Activated CD4-positive, alpha-beta T cell treated with anti-CD3 and anti-CD28 coated beads, Interleukin-2, amount 50 U/mL, for 16 hours (primary cell): ENCODE results near the gene FNDC5.

Experiments
- DNase-seq: peaks from one replicate; pipeline ENCODE4 v3.0.0-alpha.2; 2020

Gene FNDC5

GRCh38 chr1:32863881-32864245 lies 6.8 kb downstream of the FNDC5 start:
- no peak for DNase-seq

DNA sequence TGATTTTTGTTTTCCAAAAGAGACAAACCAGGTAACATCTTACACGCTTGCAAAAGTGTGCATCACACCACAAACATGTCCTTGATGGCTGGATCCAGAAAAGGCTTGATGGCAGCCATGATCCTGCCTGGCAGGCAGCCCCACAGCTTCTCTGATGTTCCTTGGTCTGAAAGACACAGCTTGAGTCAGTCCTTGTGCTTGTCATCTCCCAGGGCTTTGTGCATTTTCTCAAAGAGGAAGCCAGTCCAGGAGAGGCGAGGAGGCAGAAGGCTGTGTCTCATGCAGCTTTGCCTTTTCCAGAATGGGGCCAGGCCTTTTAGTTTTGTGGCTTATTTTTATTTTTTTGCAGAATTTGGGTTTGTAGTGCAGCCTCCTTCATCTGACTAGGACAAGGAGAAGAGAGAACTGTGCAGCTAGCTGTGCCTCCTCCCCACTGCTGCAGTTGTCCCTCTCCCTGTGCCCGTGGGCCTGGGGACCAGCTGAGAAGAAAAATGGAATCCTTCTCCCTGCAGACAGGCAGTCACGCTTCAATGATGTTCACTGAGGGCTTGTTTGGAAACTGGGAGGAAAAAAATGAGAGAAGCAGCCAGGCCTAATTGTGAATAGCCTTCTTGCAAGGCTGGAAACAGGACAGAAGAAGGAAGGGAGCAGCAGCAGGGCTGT lies 7.4 kb downstream of the FNDC5 start:
- no peak for DNase-seq

DNA sequence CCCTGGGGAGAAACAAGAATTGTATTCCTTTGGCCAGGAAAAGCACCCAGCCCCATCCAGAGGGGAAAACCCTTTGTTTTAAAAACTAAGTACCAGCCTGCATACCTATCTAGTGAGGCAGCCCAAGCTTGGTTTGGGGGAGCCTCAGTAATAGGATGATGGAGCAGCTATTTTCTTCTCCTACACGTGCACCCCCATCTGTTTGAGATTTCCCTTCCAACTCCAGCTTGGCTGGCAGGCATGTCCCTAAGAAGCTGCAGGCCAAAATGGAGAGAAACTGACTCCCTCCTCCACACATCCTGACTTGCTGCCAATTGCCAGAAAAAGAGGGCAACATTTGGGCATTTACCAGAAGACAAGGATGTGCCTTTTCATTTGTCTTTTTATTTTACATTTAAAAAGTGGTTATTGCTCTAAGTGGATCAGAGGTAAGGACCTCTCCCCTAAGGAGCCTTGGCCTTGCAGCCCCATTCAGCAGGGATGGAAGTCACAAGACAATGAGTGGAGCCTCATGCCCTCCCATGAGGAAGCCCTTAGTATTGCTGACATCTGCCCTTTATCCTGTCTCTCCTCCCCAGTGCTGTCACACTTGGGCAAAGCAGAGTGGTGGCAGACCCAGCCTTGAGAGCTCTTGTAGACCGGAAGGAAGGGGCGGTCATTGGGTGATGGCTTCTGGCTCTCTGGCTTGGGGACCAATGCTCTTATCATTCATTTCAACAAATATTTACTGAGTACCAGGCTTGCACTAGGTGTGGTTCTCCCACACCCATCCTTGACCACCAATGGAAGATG lies 8.6 kb downstream of the FNDC5 start:
- no peak for DNase-seq

DNA sequence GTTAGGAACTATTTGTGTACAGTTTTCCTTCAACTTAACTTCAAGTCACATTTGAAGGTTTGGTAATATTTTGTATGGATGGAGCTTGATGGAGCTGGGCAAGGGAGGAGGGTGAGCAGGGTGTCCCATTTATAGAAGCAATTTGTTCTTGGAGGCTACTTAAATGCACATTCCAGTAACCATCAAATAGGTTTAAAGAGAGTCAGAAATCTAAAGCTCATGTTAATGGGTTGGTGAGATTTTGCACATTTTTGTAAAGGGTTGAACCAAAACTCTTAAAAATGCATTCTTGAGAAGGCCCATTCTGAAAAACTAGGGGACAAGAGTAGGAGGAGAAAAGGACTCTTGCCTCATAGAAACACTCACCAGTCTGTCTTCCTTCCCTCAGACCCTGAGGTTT lies 10.1 kb downstream of the FNDC5 start:
- DNase-seq, result no peak

- DNase-seq, result no peak
These were observed 10.8 kb downstream of the FNDC5 start for GRCh38 chr1:32859915-32860314.

- DNase-seq, result no peak
These were observed 11.9 kb downstream of the FNDC5 start for GRCh38 chr1:32858791-32859190.

DNA sequence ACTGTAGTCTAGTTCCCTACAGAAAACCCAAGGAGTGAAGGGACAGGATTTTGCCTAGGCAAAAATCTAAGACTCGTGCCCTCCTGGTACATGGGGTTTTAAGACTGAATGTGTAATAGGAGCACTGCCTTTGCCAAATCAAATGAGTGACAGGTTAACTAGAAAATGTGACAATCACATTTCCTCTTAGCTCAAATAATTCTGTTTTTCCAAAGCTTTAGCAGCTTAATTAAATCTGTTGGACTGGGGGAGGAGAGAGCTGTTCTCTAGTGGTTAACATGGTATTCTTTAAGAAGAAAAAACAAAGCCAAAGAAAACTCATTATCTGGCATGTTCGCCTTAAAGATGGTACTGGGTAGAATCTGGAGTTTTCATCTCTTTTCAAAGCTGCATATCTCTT lies 12.6 kb downstream of the FNDC5 start:
- DNase-seq, result no peak

- DNase-seq, result no peak
These were observed 14.7 kb downstream of the FNDC5 start for GRCh38 chr1:32855861-32856617.

DNA sequence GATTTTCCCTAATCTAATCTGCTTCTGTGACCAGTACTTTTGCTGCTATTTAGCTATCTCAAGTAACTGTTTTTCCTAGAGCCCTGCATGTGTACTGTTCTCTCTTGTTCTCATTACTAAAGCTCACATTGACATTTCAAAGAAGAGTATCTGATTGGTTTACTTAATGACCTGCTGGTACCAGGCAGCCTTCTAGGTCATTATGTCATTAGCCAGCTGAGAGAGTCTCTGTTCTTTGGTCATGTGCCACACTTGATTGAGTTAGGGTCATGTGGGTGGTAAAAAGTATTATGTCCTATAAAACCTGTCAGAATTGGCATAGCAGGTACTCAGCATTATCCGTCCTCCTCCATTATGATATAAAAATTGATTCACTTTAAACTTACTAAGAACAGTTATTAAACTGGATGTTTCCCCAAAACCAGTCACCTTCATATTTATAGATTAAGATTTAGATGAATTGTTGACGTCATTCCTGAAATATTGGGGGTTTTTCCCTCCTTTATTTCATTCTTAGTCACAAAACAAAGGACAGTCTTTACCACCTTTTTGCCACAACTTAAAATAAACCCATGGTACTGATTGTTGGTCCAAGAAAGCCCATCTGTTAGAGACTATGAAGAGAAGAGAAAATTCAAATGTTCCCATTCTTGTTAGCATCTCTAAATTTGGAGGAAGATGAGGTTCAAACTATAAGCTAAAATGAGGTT lies 22.2 kb downstream of the FNDC5 start:
- no peak for DNase-seq

- DNase-seq, result no peak
These were observed 38.8 kb downstream of the FNDC5 start for GRCh38 chr1:32831878-32832277.

GRCh38 chr1:32830092-32830852 lies 40.4 kb downstream of the FNDC5 start:
- DNase-seq, result no peak

DNA sequence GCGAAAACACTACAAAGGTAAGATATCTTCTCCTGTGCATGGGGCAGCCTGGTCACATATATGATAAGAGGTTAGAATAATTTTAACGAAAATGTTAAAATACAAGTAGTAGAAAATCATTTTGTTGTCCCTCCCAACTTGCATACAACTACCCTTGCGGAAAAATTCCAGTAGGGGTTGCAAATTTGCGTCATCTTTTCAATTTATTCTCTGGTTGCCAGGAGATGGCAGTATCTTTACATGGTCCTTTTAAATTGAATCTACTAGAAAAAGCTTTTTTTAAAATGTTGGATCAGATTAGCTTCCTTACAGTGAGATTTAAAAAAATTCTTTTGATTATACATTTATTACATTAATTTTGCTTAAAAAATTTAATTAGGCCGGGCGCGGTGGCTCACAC lies 42.4 kb downstream of the FNDC5 start:
- no peak for DNase-seq

DNA sequence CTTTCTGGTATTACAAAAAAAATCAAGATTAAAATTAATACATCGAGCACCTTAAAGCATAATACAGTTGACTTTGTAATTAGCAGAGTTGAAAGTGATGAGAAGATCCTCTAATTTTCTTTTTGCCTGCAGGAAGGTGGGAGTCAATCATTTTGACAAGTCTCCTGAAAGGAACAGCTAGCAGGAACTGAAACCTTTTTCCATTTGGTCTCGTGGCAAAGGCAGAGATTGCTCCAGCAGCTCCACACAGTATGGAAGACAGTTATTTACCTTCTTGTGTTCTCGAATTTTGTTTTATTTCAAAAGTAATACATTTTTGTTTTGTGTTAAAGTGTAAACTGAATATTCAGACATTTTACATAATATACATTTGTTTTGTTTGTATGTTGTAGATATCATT lies 45.5 kb downstream of the FNDC5 start:
- no peak for DNase-seq

DNA sequence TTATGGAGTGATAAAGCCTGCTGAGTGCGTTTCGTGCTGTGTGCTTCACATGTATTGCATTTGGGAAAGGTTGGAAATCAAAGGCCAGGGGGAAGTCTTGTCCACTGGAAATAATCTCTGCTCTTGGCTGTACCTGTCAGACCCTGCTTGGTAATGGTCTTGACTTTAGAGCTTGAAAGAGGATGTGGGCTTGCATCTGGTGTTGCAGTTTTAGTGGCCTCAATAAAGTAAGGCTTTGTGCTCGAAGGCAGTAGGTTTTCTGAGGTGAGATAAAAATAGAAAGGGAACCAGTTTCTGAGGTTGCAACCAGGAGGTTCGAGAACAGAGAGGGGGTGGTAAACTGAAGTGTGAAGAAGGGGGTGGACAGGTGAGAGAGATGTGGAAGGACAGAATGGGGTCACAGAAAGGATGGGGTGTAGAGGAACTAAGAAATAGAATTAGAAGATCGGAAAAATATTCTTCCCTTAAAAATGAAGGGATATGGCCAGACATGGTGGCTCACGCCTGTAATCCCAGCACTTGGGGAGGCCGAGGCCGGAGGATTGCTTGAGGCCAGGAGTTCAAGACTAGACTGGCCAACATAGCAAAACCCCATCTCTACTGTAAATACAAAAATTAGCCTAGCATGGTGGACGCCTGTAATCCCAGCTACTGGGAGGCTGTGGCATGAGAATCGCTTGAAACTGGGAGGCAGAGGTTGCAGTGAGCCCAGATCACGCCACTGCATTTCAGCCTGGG lies 51.7 kb downstream of the FNDC5 start:
- peak; percentile 76 for DNase-seq

DNA sequence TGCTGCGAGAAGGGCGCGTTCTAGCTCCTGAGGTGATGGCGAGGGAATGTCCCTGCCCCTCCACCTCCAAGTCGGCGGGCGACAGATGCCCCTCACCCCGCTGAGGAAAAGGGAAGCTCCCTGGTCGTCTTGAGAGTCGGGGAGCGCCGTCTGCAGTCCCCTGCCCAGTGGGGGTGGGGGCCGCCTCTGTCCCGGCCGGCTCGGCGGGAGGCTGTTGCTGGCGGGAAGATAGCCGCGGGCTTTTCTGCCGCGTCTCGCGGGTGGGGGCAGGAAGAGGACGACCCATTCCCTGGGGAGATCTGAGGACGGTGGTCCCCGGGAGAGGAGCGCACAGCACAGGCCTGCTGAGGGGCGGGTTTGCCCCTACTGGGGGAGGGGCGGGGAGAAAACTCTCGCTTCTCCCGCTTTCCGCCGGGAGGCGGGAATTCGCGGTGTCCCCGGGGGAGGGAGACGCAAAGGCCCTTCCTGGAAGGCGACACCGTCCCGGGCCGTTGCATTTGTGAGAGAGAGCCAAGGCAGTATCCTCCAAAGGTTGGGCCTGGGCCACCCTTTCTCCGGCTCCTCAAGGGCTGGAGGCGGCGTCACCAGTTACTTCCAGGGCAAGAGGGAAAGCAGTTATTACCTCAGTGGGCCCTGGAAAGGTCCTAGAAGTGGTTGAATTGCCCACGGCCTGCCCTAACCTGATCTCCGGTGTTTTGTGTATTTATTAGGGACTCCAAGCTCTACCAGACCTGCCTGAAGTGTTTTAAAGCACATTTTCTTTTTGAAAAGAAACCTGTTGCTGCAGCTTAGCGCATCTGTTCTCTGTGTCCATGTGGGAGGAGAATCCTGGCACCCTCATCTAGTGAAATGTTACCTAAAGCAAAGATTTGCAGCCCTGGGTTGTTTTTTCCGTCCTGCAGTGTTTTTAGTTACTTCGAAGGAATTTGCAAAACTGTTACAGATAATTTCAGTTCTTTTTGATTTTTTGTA lies 52.6 kb downstream of the FNDC5 start:
- DNase-seq, result peak; percentile 39

DNA sequence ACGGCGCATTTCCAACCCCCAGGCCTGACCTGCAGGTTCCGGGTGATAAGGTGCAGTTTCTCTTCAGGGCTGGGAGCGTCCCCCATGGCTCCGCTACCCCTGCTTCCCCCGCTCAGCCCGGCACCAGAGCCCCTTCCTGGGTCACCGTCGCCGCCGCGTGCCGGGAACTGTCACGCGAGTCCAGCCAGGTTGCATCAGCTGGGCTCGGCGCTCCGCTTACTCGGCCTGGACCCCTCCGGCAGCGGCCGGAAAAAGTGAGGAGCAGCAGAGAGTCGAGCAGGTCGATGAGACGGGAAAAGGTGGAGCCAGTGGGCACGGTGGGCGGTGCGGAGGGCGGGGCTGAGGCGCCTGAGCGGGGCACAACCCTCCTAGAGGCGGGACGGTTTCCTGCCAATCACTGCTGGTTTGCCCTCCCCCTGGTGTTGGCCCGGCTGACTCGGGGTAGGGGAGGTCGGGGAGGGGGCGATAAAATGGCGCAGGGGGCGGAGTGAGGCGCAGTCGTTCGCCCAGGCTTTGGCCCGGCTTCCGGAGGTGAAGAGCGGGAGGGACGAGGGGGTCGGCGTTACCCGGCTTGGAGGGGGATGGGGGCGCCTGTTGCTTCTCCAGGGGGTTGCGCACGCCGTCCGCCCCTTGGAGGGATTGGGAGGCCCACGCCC lies 53.4 kb downstream of the FNDC5 start, which contains the start of the genes S100PBP and YARS1:
TSS of gene S100PBP (plus strand) at position 495 of the 656 bp plus-strand sequence. CDS start 8,447 bp downstream, outside the sequence.
TSS of gene YARS1 (minus strand) at position 200 of the 656 bp plus-strand sequence. CDS start at position 86, 114 bp downstream.
- DNase-seq, result peak; percentile 100

DNA sequence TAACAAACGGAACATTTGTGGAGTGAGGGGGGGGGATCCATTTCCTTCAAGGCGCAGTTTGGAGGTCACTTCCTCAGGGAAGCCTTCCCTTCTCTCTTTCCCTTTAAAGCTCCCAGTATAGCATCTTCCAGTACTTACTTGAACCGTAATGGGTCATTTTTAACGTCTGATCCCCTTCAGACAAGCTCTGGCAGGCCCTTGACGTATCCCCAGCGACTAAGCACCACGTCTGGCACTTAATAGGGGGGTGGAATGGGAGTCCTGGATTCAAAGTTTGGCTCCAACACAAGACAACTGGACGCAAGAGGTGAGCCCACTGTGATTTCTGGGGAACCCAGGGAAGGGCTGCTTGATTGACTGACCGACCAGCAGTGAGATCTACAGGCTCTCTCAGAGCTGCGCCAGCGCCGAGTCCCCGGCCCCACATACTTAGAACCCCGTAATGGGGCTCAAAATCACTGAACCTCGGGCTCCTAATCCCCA lies 54.0 kb downstream of the FNDC5 start:
- no peak for DNase-seq

DNA sequence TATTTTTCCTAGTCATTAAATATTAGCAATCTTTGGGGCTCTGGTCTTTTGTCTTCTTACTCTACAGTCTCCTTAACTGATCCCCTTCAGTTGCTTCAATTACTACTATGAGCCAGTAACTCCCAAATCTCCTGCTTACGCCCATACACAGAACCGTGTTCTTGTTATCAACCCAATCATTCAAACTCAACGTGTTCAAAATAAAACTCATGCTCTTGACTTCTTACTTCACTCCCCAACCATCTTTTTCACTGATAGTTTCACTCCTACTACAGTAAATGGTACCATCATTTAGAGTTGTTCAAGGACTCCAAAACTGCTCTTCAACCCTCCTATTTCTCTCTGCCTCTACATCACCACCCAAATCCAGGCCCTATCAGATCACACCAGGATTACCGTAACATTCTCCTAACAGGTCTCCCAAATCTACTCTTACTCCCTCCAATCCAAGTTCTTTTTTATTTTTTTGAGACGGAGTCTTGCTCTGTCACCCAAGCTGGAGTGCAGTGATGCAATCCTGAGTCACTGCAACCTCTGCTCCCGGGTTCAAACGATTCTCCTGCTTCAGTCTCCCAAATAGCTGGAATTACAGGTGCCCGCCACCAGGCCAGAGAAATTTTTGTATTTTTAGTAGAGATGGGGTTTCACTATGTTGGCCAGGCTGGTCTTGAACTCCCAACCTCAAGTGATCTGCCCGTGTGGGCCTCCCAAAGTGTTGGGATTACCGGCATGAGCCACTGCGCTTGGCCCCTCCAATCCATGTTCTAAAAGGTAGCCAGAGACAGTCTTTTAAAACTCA lies 56.6 kb downstream of the FNDC5 start:
- no peak for DNase-seq
